NCI-H2227 treated with DMSO at 0.1 percent for 48 hours (cell line): ENCODE data around the gene IQCE.
"Not testable (repeated sequence)": the region's sequence is repeated elsewhere in the genome, so short reads cannot be mapped to it uniquely, and the experiment has no call there.

Experiments
- DNase-seq: peaks from one replicate; lab custom pipeline; 2025; lab: John Stamatoyannopoulos, UW

The IQCE gene

GRCh38 chr7:2604608-2605174 is 45.9 kb downstream of the IQCE start:
- no peak for DNase-seq

- DNase-seq, result no peak
Observed at GRCh38 chr7:2605608-2606538, 47.1 kb downstream of the IQCE start.

- DNase-seq, result no peak
Observed at GRCh38 chr7:2606539-2606936, 47.8 kb downstream of the IQCE start.

GRCh38 chr7:2607122-2607922 is 48.5 kb downstream of the IQCE start:
- no peak for DNase-seq

GRCh38 chr7:2607923-2608904 is 49.4 kb downstream of the IQCE start:
- no peak for DNase-seq

GRCh38 chr7:2608921-2609411 is 50.2 kb downstream of the IQCE start:
- DNase-seq, result no peak

- DNase-seq, result not testable (repeated sequence)
Observed at GRCh38 chr7:2609646-2610045, 50.9 kb downstream of the IQCE start.

GRCh38 chr7:2610466-2610865 is 51.7 kb downstream of the IQCE start:
- no peak for DNase-seq

- DNase-seq, result no peak
Observed at GRCh38 chr7:2610898-2611297, 52.1 kb downstream of the IQCE start.

GRCh38 chr7:2611401-2611800 is 52.6 kb downstream of the IQCE start:
- DNase-seq, result no peak

- no peak for DNase-seq
Observed at GRCh38 chr7:2611922-2612321, 53.1 kb downstream of the IQCE start.

GRCh38 chr7:2612445-2613097 is 53.8 kb downstream of the IQCE start:
- no peak for DNase-seq

- no peak for DNase-seq
Observed at GRCh38 chr7:2613098-2613930, 54.5 kb downstream of the IQCE start.

GRCh38 chr7:2613931-2614600 is 55.3 kb downstream of the IQCE start:
- no peak for DNase-seq

- DNase-seq, result no peak
Observed at GRCh38 chr7:2614631-2615330, 56.0 kb downstream of the IQCE start.

- DNase-seq, result no peak
Observed at GRCh38 chr7:2616387-2617324, 57.9 kb downstream of the IQCE start.

- no peak for DNase-seq
Observed at GRCh38 chr7:2617325-2617905, 58.6 kb downstream of the IQCE start.
